Endothelial cell of umbilical vein (primary cell): ENCODE measurements around the gene GID4. TPM values are rescaled to one million over a fixed set of nuclear protein-coding genes. Genes with fewer than 3 reads are reported as not detected.

Source experiments
- BruUV-seq: library from RNA; stranded (reverse); fragments of 400-500 nt; replicated peaks from 2 replicates; lab custom pipeline; 2021; lab: Mats Ljungman, UMichigan
- CTCF ChIA-PET: fragments of 300-600, 350-600 bp; sonication (Branson Sonifier 250); formaldehyde crosslinking; loops from one replicate; lab custom pipeline; 2021; ENCODE audit warnings: antibody characterized with exemption, inconsistent platforms; lab: Charles Lee
- POLR2A ChIA-PET: fragments of 300-600, 350-600 bp; sonication (Branson Sonifier 250); formaldehyde crosslinking; loops from one replicate; lab custom pipeline; 2021; ENCODE audit warnings: antibody characterized with exemption, inconsistent platforms; lab: Charles Lee
- DNase-seq: peaks from one replicate; pipeline ENCODE4 v3.0.0-alpha.2; 2011; ENCODE audit warnings: low read depth, low spot score
- FAIRE-seq: peaks from 2 replicates; lab custom pipeline; 2011; peaks lifted over from hg19 to GRCh38; lab: Jason Lieb, UNC
- H2AFZ ChIP-seq: 2 replicates; pipeline ENCODE4 v1.6.0; 2012; ENCODE audit warnings: low read depth, low read length, control low read depth, inconsistent platforms
- H3K27ac ChIP-seq: 2 replicates; pipeline ENCODE4 v1.5.1; 2011; ENCODE audit warnings: low read depth, mild to moderate bottlenecking, control low read depth, low read length, moderate library complexity; ENCODE audit not compliant: insufficient read depth
- H3K27me3 ChIP-seq, 2 experiments: 2 replicates each; pipeline versions ENCODE4 v1.6.0 to v1.6.1; 2011; ENCODE audit warnings: low read length in 2 of 2, mixed read lengths in 1 of 2; ENCODE audit not compliant: control insufficient read depth in 2 of 2, insufficient read depth in 2 of 2
- H3K36me3 ChIP-seq, 2 experiments: 2 replicates in 1 of 2; 3 replicates in 1 of 2; pipeline ENCODE4 v1.5.1; 2011; ENCODE audit warnings: low read length in 2 of 2, mild to moderate bottlenecking in 1 of 2, moderate library complexity in 1 of 2; ENCODE audit not compliant: control insufficient read depth in 2 of 2, insufficient read depth in 2 of 2; ENCODE audit errors: extremely low read depth in 1 of 2
- H3K4me1 ChIP-seq: 3 replicates; pipeline ENCODE4 v1.5.1; 2011; ENCODE audit warnings: mild to moderate bottlenecking, low read length; ENCODE audit not compliant: control insufficient read depth, insufficient read depth; ENCODE audit errors: extremely low read depth
- H3K4me2 ChIP-seq: 2 replicates; pipeline ENCODE4 v1.6.1; 2011; ENCODE audit warnings: low read length, control low read depth, mixed read lengths; ENCODE audit not compliant: insufficient read depth
- H3K4me3 ChIP-seq, 3 experiments: fragments of 200-600 bp in 1 of 3; sonication (generic), shearing (Covaris generic) in 1 of 3; replicated peaks in 1 of 3; 2 replicates each; pipeline ENCODE4 v1.5.1; 2011 to 2016; ENCODE audit warnings: control low read depth in 3 of 3, low read length in 3 of 3, mild to moderate bottlenecking in 2 of 3, inconsistent platforms in 1 of 3, low read depth in 1 of 3, moderate library complexity in 1 of 3; ENCODE audit not compliant: insufficient read depth in 1 of 3
- H3K79me2 ChIP-seq: 2 replicates; pipeline ENCODE4 v1.6.0; 2012; ENCODE audit warnings: low read length, inconsistent platforms; ENCODE audit not compliant: control insufficient read depth, insufficient read depth
- H3K9ac ChIP-seq: replicated peaks from 2 replicates; pipeline ENCODE3; 2011; ENCODE audit warnings: low read length, control low read depth; ENCODE audit not compliant: insufficient read depth; ENCODE audit errors: extremely low read depth
- H3K9me1 ChIP-seq: replicated peaks from 3 replicates; pipeline ENCODE4 v1.6.0; 2011; ENCODE audit warnings: mild to moderate bottlenecking, low read length; ENCODE audit not compliant: control insufficient read depth, insufficient read depth; ENCODE audit errors: extremely low read depth
- H3K9me3 ChIP-seq: replicated peaks from 2 replicates; pipeline ENCODE4 v1.5.1; 2012; ENCODE audit warnings: low read length, inconsistent platforms; ENCODE audit not compliant: control insufficient read depth, insufficient read depth
- H4K20me1 ChIP-seq: replicated peaks from 2 replicates; pipeline ENCODE3; 2011; ENCODE audit warnings: mild to moderate bottlenecking, low read length; ENCODE audit not compliant: control insufficient read depth, insufficient read depth; ENCODE audit errors: extremely low read depth
- EZH2 ChIP-seq: IDR thresholded peaks from 2 replicates; pipeline ENCODE4 v1.6.1; 2012; ENCODE audit warnings: borderline replicate concordance, low read depth, mild to moderate bottlenecking, moderate library complexity, low read length, inconsistent platforms; ENCODE audit not compliant: severe bottlenecking
- FOS ChIP-seq: IDR thresholded peaks from 2 replicates; pipeline ENCODE4 v1.6.1; 2011; ENCODE audit warnings: mild to moderate bottlenecking, low read length, moderate library complexity, borderline replicate concordance; ENCODE audit not compliant: insufficient read depth
- GATA2 ChIP-seq: IDR thresholded peaks from 2 replicates; pipeline ENCODE4 v1.7.0; 2011; ENCODE audit warnings: low read depth, mild to moderate bottlenecking, moderate library complexity, mixed read lengths, low read length; ENCODE audit not compliant: insufficient read length, insufficient read depth
- JUN ChIP-seq: IDR thresholded peaks from 2 replicates; pipeline ENCODE4 v1.6.1; 2011; ENCODE audit warnings: borderline replicate concordance, low read depth; ENCODE audit not compliant: insufficient read length, insufficient read depth
- MYC ChIP-seq: IDR thresholded peaks from one replicate; pipeline ENCODE4 v1.6.1; 2011; ENCODE audit warnings: mild to moderate bottlenecking, low read depth, low read length
- POLR2A ChIP-seq: IDR thresholded peaks from 2 replicates; pipeline ENCODE4 v1.6.1; 2012; ENCODE audit warnings: low read depth, mild to moderate bottlenecking, control low read depth, low read length
- POLR2AphosphoS5 ChIP-seq: IDR thresholded peaks from 2 replicates; pipeline ENCODE4 v1.6.1; 2012; ENCODE audit warnings: low read depth, mild to moderate bottlenecking, control low read depth, low read length, moderate library complexity; ENCODE audit not compliant: insufficient read depth
- dilution Hi-C: fragments of 300-500 bp; cut with MboI; formaldehyde crosslinking; loops from one replicate; pipeline ENCODE4 v1.15.0; 2019; ENCODE audit warnings: low sequenced_read_pairs; ENCODE audit not compliant: extremely low pct_ligation_motif_present
- intact Hi-C: fragments of 100-400 bp; cut with micrococcal nuclease; formaldehyde crosslinking; loops from one replicate; pipeline ENCODE4 v1.10.0; 2022
- polyA plus RNA-seq, 4 experiments: library from polyadenylated mRNA; depleted of rRNA in 3 of 4; stranded (reverse) in 3 of 4; unstranded in 1 of 4; fragments of >200 nt; gene quantifications; 2 replicates each; pipeline versions ENCODE4 v1.2.1 to v1.2.3, GENCODE V29; 2011 to 2012; ENCODE audit warnings: missing spikeins in 1 of 4
- total RNA-seq: library from RNA; stranded (reverse); gene quantifications from 2 replicates; pipeline ENCODE4 v1.2.3, GENCODE V29; 2021
- TF ChIP-seq, protein P1 (sequence below), 2 donors: IDR thresholded peaks; 1 replicate in 1 of 2; 2 replicates in 1 of 2; pipeline ENCODE4 v1.5.1; 2011; ENCODE audit warnings: low read length in 2 of 2, mild to moderate bottlenecking in 2 of 2, moderate library complexity in 2 of 2, control low read depth in 1 of 2, inconsistent platforms in 1 of 2, low read depth in 1 of 2; ENCODE audit not compliant: insufficient read depth in 1 of 2; ENCODE audit errors: extremely low read depth in 1 of 2
- TF ChIP-seq, protein P2 (sequence below): IDR thresholded peaks from 2 replicates; pipeline ENCODE4 v1.6.1; 2011; ENCODE audit not compliant: insufficient read depth, insufficient read length

GID4 gene
- total and polyA plus RNA-seq, 2 donors (not counting 3 experiments of a cell fraction or from before 2014, with no cell fraction given), result 6.4 to 11.3 TPM

DNA sequence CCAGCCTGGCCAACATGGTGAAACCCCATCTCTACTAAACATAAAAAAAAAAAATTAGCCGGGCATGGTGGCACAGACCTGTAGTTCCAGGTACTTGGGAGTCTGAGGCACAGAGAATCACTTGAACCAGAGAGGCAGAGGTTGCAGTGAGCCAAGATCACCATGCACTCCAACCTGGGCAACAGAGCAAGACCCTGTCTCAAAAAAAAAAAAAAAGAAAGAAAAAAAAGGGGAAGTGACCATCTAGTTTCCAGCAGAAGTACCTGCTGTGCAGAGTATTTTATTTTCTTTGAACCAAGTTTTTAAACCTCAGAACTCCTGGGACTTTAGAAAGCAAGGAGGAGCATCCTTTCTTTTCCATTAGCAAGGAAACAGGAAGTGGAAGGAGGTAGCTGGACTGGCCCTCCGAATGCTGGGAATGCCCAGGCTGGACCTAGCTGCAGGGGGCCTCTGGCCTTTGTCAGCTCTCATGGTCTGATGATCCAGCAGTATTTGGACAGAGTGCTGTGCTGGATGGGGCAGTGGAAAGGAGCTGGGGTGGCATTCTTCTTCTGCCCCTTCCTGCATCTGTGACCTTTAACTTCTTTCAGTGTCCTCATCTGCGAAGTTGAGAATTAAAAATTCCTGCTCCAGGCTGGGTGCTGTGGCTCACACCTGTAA, 6.6 kb downstream of the GID4 start:
- no peaks in the 10 kb centered on the region for H3K9me3 ChIP-seq
- peaks cover 0 to 2% of the 10 kb centered on the region in 2 experiments for H3K36me3 ChIP-seq
- intact Hi-C loops, result no loop called here
- DNase-seq (no peak), FAIRE-seq (no peak)
- no TSS peak for BruUV-seq
- no peak overlapping the region for H3K9ac ChIP-seq
- TF ChIP-seq POLR2AphosphoS5 (no peak), POLR2A (no peak), EZH2 (no peak), FOS (no peak), MYC (no peak), GATA2 (no peak), JUN (no peak)
- TF ChIP-seq, protein P1, sequence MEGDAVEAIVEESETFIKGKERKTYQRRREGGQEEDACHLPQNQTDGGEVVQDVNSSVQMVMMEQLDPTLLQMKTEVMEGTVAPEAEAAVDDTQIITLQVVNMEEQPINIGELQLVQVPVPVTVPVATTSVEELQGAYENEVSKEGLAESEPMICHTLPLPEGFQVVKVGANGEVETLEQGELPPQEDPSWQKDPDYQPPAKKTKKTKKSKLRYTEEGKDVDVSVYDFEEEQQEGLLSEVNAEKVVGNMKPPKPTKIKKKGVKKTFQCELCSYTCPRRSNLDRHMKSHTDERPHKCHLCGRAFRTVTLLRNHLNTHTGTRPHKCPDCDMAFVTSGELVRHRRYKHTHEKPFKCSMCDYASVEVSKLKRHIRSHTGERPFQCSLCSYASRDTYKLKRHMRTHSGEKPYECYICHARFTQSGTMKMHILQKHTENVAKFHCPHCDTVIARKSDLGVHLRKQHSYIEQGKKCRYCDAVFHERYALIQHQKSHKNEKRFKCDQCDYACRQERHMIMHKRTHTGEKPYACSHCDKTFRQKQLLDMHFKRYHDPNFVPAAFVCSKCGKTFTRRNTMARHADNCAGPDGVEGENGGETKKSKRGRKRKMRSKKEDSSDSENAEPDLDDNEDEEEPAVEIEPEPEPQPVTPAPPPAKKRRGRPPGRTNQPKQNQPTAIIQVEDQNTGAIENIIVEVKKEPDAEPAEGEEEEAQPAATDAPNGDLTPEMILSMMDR (IDR thresholded peaks at IDR 0.05; ENCODE audit: extremely low read depth in 1 of 2, insufficient read depth in 1 of 2, low read depth in 1 of 2, low read length in 2 of 2), result no peak
- TF ChIP-seq, protein P2, sequence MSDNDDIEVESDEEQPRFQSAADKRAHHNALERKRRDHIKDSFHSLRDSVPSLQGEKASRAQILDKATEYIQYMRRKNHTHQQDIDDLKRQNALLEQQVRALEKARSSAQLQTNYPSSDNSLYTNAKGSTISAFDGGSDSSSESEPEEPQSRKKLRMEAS, result no peak
- no peak overlapping the region for H3K27ac ChIP-seq
- no peaks in the 10 kb centered on the region for H4K20me1 ChIP-seq
- H3K4me1 ChIP-seq, result peaks cover 1% of the 10 kb centered on the region
- H3K27me3 ChIP-seq, result no peaks in the 10 kb centered on the region
- dilution Hi-C loops, result loop anchor here (25.0 kb wide), 1 partner anchor 159 kb away; no protein-coding TSS in a partner anchor
- no peaks in the 10 kb centered on the region for H3K79me2 ChIP-seq
- H2AFZ ChIP-seq, result no peak overlapping the region
- H3K4me2 ChIP-seq, result no peak overlapping the region
- POLR2A ChIA-PET, result no interaction called here
- H3K9me1 ChIP-seq, result no peaks in the 10 kb centered on the region
- CTCF ChIA-PET, result no interaction called here
- no peak overlapping the region for H3K4me3 ChIP-seq
